Measurements from ENCODE around the gene RBM14. TPM values are rescaled to one million over a fixed set of nuclear protein-coding genes. Genes with fewer than 3 reads are reported as not detected.
"Not testable (repeated sequence)": the region's sequence is repeated elsewhere in the genome, so short reads cannot be mapped to it uniquely, and the experiment has no call there.

The RBM14 gene
- total RNA-seq, 1 experiment from 2014 or later, result 38.1 TPM

DNA sequence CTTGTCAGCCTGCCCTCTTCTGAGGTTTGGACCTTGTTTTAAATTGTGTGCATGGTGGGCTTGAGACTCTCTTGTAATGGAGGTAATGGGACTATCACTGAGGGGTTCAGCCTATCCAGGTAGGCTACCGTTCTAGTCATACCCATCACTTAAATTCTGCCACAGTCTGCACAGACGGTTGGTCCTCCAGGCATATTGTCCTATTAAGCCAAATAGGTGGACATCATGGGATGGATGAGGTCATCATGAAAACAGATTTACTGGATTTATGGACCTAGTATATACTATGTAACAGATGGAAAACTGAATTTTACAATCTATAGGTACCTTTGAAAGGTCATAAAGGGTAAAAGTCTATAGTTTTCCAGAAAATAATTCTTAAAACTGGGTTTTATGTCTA, 12.9 kb downstream of the RBM14 start:
- no peak for DNase-seq (ENCODE audit: extremely low read depth, low read depth)

DNA sequence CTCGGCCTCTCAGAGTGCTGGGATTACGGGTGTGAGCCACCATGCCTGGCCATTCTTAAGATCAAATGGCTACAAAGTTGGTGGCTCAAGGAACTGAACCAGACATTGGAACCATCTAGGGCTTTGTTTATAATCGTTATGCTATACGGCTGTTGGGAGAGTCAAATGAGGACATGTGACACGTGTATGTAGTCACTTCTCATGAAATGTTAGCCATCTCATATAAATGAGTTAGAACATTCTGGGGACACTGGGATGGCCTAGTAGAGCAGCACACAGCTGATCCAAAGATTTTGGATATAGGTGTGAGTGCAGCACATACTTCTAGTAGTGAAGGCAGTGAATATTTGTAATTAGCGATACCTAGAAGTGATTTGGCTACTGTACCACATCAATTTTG, 15.5 kb downstream of the RBM14 start:
- no peak for DNase-seq (ENCODE audit: extremely low read depth, low read depth)

DNA sequence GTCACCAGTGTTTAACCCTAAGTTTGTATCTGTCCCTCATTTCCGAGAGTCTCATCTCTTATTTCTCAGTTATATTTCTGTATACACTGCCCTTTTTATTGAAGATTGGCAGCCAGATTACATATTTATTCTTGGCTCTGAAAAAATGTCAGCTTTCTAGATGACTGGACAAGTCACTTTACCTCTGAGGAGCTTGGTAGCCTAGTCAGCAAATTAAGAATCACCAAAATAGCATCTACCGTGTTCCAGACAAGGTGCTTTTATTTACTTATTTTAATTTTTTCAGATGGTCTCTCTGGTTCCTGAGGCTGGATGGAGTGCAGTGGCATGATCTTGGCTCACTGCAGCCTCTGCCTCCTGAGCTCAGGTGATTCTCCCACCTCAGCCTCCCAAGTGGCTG, 16.5 kb downstream of the RBM14 start:
- DNase-seq (ENCODE audit: extremely low read depth, low read depth), result no peak

GRCh38 chr11:66636411-66636810, 20.0 kb downstream of the RBM14 start:
- DNase-seq (ENCODE audit: extremely low read depth, low read depth), result no peak

- DNase-seq (ENCODE audit: extremely low read depth, low read depth), result no peak
Measured at GRCh38 chr11:66637557-66638176, 21.2 kb downstream of the RBM14 start.

GRCh38 chr11:66638177-66639065, 22.0 kb downstream of the RBM14 start, which contains the start of gene RBM4:
Gene RBM4, plus strand, starts transcription at chr11:66638703. Its CDS starts 1,009 bp downstream, at chr11:66639712.
- peak; percentile 99 for DNase-seq (ENCODE audit: extremely low read depth, low read depth)

- DNase-seq (ENCODE audit: extremely low read depth, low read depth), result no peak
Measured at GRCh38 chr11:66639066-66639813, 22.8 kb downstream of the RBM14 start.

- not testable (repeated sequence) for DNase-seq (ENCODE audit: extremely low read depth, low read depth)
Measured at GRCh38 chr11:66639814-66640340, 23.4 kb downstream of the RBM14 start.

DNA sequence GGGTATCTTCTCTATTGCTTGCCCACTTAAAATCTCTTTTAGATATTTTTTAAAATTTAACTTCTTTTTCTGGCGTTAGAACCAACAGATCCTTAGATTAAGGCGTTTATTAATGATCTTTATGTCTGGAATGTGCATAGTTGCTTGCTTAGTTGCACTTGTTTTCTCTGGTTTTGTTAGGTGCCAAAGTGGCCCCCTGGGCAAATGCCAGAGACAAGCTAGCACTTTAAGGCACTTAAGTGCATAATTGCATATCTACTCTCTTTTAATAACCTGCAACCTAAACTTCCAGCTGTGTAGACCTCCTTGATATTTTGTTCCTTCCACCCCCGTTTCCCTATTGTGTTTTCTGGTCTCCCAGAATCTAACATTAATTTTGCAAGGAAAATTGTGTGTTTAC, 25.4 kb downstream of the RBM14 start:
- DNase-seq (ENCODE audit: extremely low read depth, low read depth), result no peak

DNA sequence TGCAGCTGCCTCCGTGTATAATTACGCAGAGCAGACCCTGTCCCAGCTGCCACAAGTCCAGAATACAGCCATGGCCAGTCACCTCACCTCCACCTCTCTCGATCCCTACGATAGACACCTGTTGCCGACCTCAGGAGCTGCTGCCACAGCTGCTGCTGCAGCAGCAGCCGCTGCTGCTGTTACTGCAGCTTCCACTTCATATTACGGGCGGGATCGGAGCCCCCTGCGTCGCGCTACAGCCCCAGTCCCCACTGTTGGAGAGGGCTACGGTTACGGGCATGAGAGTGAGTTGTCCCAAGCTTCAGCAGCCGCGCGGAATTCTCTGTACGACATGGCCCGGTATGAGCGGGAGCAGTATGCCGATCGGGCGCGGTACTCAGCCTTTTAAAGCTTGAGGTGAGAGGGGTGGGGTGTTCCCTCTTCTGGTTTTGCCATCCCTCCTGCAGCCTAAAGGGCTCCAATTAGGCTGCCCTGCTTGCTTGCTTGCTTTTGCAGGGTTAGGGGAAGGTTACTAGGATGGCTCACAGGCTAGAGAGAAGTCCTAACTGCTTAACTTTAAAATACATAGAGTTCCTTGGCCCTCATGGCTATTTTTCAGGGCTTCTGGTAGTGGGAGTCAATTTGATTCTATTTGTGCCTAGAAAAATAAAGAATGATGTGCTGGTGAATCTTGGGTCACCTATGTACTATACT, 27.5 kb downstream of the RBM14 start:
- no peak for DNase-seq (ENCODE audit: extremely low read depth, low read depth)

DNA sequence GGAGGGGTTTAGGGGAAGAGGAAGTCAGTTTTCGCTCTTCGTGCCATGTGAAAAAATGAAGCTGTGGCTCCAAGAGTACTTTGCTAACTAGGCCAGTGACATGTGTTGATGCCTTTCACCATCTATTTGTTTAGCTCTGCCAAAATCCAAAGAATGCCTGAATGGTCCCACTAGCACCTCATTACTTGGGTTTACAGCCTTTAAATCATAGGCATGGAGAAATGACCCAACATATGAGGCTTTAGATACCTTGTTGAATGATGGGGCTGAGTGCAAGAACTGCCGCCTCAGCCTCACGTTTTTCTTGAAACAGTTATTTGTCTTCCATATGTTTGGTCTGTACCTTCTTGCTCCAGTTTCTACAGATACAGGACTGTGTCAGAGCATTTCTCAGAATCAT, 30.4 kb downstream of the RBM14 start:
- no peak for DNase-seq (ENCODE audit: extremely low read depth, low read depth)

DNA sequence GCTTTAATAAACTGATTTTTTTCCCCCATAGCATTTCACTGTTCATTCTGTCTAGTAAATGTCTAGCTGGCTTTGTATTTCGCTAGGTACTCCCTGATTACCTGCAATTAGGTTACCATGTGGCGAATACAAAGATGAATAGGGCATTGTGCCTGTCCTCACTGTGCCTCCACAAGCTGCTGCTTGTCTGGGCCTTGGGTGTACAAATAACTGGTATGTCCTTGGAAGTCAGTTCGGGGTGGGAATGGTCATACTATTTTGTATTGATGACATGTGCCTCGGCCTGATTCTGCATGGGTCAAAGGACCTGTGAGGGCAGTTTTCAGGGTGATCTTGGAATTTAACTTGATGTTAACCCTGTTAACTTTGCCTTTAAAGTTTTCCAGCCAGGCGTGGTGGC, 33.5 kb downstream of the RBM14 start:
- DNase-seq (ENCODE audit: extremely low read depth, low read depth), result no peak

DNA sequence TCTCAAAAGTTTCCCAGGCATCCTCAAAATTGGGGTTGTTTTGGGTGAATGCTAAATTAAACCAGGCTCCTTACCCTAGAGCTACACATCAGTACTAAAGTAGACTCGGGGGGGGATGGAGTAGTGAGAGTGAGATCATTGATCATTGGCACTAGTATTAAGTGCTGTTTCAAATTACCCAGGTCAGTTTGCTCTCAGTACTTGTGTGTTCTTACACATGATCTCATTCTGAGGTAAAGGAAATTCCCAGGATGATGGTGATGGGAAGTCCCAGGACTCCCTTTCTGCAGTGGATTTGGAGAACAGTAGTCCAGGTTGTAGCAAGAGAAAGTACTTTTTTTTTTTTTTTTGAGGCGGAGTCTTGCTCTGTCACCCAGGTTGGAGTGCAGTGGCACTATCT, 34.6 kb downstream of the RBM14 start:
- no peak for DNase-seq (ENCODE audit: extremely low read depth, low read depth)

DNA sequence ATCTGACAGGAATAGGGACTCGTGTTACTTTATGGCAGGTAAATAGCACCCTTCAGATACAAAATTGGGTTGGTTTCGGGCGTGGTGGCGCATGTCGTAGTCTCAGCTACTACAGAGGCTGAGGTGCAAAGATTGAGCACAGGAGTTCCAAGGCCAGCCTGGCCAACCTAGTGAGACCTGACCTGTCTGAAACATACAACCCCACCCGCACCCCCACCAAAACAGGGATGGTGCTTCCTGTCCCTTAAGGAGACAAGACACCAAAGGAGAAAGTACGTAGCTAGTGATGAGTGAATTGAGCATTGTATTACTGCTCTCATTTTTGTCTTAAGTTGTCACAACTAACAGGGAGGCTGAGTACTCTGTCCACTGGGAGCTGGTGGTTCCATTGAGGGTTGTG, 36.2 kb downstream of the RBM14 start:
- DNase-seq (ENCODE audit: extremely low read depth, low read depth), result no peak

DNA sequence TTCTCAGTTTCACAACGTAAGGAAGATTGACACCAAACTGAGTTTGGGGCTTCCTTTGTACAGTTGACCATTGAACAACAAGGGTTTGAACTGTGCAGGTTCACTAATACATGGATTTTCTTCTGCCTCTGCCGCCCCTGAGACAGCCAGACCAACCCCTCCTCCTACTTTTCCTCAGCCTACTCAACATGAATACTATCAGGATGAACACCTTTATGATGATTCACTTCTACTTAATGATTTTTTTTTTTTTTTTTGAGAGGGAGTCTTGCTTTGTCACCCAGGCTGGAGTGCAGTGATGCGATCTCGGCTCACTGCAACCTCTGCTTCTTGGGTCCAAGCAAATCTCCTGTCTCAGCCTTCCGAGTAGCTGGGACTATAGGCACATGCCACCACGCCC, 36.7 kb downstream of the RBM14 start:
- DNase-seq (ENCODE audit: extremely low read depth, low read depth), result no peak

GRCh38 chr11:66659763-66660162, 43.3 kb downstream of the RBM14 start:
- DNase-seq (ENCODE audit: extremely low read depth, low read depth), result no peak

GRCh38 chr11:66663741-66664296, 47.4 kb downstream of the RBM14 start:
- no peak for DNase-seq (ENCODE audit: extremely low read depth, low read depth)

GRCh38 chr11:66665369-66665768, 48.9 kb downstream of the RBM14 start:
- no peak for DNase-seq (ENCODE audit: extremely low read depth, low read depth)

GRCh38 chr11:66670816-66671215, 54.4 kb downstream of the RBM14 start:
- DNase-seq (ENCODE audit: extremely low read depth, low read depth), result no peak

DNA sequence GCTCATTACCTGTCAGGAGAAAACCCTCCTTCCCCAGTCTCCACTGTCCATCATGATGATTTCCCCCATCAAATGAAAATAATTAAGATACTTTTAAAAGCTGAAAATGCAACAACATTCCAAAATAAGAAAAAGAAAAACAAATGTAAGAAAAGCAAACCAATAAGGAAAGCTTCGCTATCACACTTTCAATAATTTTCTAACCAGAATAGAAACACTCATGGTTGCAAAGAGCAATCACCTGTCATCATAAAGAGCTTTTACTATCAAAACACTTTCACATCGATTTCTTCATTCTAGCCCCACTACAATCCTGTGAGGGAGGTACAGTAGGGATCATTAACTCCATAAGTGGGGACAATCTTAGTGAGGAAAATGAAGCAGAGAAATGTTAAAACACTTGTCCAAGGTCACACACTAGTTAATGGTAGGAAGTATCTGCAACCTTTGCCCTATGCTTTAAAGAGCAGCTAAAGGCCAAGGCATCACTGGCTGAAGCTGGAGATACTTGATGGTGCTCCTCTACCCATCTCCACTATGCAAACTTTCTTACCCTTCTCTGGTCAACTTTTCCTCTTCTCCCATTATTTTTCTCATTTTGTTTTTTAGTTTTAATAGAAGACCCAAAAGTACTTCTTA, 58.7 kb downstream of the RBM14 start:
- DNase-seq (ENCODE audit: extremely low read depth, low read depth), result no peak

Measured in NCI-H460 (cell line).